NCI-H748 (cell line): ENCODE results near the gene TYK2.

ENCODE experiments used
- DNase-seq: peaks from one replicate; lab custom pipeline; 2025; ENCODE audit not compliant: unreplicated experiment; lab: John Stamatoyannopoulos, UW

Gene TYK2

DNA sequence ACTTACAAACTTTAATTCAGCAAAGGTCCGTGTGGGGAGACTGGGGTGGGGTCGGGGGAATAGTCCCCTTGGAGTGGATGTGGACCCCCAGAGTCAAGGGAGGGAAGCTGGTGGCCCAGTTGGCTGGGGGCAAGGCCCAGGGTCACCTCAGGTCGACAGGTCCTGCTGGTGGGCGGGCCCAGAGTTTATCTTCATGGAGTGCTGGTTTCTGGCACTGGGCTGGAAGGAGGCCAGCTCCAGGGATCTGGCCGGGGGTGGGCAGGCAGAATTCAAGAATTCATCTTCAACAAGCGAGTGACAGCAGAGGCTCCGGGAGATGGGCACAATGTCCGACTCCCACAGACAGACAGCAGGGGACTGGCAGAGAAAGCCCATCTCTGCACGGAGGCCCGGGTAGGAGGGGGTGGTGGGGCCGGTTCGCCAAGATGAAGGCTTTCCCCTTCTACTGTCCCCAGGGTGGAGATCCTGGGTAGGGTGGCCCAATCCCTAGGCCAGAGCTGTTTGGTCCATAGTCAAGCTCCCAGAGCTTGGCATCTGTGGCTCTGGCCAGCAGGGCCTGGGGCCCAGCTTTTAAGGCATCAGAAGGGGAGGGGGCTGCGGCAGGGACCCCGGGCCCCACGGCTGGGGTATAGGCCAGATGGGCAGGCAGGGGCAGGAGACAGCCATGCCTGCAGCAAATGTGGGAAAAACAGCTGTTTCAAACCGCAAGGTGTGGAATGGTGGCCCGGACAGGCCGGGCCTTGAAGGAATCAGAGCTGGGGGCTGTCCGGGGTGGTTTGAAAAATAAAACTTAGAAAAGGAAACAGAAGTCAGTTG is 63.9 kb downstream of the TYK2 start:
- no peak for DNase-seq

DNA sequence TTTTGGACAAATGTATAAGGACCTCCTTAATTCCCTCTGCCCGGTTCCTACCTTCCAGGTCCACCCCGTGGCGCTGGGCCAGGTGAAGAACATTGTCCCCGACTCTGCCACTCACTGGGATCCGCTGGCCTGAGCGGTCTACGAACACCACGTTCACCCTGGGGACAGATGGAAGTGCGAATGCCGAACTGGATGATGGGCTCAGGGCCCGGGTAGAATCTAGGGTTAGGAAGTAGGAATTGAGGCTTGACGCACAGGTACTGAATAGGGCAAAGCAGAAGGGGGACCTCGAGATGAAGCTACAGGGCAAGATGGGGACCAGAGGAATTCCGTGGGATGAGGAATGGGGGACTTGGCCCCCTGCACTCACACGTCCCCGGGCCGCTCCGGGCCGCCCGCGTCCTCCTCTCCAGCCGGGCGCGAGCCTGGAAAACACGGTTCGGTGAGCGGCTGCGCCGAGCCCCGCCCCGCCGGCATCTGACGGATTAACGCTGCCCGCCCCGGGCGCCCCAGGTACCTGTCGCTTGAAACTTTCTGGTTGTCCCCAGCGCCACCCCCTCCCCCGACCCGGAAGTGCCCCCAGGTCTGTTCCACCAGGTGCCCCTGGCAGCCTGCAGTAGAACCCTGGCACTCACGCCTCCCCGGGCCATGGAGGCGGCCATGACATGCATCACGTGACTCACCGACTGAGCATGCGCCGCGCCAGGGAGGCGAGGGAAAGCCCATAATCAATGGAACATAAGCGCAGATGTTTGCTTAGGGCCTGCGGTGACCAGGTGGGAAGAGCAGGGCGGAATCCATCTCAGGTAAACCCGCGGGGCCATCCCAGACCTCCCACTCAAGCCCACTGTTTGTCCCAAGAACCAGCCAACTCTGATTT is 64.8 kb downstream of the TYK2 start, which contains the start of gene FDX2:
TSS of gene FDX2 (minus strand) at position 681 of the 880 bp plus-strand sequence. CDS start at position 662, 19 bp downstream.
- DNase-seq = peak; percentile 91

DNA sequence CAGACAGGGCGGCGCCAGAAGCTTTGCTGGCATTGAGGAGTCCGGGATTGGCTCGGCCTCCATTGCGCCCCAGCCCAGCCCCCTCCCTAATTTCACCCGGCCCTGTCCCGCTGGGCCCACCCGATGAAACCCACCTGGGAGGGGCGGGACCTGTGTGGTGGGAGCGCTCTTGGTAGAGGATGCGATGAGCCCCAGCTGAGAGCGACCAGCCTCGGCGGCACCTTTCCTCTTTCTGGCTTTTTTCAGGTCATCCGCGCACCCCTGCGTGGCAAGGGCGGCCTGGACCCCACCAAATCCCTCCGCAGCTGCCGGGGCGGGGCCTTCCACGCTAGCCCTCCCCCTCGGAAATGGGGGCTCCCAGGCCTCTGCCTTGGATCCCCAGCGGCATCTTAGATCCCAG is 70.9 kb downstream of the TYK2 start, which contains the start of gene ZGLP1:
TSS of gene ZGLP1 (minus strand) at position 393 of the 400 bp plus-strand sequence.
- no peak for DNase-seq

DNA sequence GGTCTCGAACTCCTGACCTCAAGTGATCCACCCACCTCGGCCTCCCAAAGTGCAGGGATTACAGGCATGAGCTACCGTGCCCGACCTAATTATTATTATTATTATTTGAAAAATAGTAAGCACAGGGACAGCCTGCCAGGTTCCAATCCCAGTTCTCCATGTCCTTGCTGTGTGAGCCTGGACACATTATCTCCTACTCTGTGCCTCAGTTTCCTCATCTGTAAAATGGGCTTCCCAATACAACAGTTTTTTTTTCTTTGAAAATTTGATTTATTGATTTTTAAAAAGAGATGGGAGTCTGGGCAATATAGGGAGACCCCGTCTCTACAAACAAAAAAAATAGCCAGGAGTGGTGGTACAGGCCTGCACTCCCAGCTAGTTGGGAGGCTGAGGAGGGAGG is 74.0 kb downstream of the TYK2 start:
- DNase-seq = no peak

DNA sequence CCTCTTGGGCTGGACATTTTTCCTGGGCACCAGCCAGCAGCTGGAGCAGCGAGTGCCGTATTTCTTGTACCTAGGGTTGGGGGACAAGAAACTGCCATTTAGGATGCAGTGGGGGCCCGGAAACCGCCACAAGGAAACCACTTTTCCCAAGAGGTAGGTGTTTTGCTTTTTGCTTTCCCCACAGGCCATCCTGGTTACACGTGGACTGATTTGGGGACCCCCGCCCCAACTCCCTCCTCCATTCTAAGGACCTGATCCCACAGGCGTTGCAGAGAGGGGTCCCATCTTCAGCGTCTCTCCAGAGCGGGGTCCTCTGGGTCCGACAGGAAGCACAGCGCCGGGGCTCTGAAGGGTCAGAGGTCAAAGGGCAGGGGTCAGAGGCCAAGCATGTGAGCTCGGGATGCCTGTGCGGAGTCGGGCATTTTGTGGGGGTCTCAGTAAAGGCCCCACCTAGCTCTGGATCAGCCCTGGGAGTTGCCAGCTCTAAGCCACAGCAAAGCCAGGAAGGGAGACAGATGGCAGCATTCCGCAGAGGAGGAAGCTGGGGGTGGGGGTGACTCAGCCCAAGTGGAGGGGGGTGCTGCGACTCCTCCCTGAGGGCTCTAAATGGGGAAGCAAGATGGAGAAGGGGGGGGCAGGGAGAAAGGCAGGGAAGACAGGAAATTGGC is 75.1 kb downstream of the TYK2 start:
- DNase-seq = no peak
